HPDE6-E6E7 (cell line): ENCODE measurements around the gene NRBF2.
"Not testable (repeated sequence)": the region's sequence is repeated elsewhere in the genome, so short reads cannot be mapped to it uniquely, and the experiment has no call there.

Experiments
- DNase-seq: peaks from one replicate; pipeline ENCODE4 v3.0.0; 2011; ENCODE audit warnings: missing footprints; ENCODE audit errors: extremely low spot score

NRBF2 gene

GRCh38 chr10:63119041-63119440, 14.1 kb upstream of the NRBF2 start:
- DNase-seq: no peak

DNA sequence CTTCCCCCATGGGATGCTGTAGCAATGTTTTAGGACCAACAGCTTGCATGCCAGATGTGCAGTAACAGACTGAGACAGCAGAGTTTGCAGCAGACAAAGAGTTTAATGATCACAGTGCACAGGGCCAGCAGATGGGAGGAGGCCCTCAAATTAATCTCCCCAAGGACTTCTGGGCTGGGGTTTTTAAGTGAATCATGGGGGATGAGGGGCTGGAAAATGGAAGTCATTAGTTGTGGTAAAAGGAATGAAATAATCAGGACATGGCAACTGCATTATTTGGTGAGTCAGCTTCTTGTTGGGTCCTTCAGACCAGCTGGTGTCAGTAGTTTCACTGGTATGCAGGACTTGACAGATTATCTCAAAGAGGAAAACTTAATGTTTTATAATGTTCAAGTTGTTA, 12.6 kb upstream of the NRBF2 start:
- no peak for DNase-seq

GRCh38 chr10:63123727-63124362, 9.3 kb upstream of the NRBF2 start:
- no peak for DNase-seq

DNA sequence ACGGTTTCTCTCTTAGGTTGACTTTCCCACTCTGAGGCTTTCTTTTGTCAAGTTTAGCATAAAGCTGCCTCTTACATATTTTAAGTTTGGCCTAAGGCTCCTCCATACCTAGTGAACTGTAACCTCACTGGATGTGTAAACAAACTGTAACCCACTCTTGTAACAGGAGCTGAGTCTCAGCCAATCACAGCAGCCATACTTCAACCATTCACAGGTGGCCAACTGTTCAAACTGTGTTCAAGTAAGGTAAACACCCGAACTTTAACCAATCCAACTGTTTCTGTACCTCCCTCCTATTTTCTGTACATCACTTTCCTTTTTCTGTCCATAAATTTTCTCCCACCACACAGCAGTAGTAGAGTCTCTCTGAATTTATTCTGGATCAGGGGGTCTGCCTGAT, 7.7 kb upstream of the NRBF2 start:
- DNase-seq: no peak

DNA sequence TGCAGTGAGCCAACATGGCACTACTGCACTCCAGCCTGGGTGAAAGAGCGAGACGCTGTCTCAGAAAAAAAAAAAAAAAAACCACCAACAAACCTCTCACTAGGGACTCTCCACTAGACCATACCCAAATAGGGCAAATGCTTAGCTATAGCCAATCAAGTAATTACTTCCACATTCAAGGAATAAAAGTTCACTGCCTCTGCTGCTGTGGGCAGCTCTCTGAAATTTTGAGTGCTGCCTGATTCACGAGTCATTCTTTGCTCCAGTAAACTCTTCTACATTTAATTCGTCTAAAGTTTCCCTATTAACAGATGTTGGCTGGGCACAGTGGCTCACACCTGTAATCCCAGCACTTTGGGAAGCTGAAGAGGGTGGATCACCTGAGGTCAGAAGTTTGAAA, 4.7 kb upstream of the NRBF2 start:
- DNase-seq: no peak

- DNase-seq: no peak
Observed at GRCh38 chr10:63129888-63130287, 3.2 kb upstream of the NRBF2 start.

- DNase-seq: no peak
Observed at GRCh38 chr10:63132651-63133055, 475 bp upstream of the NRBF2 start.

- DNase-seq: no peak
Observed at GRCh38 chr10:63133821-63134557, 861 bp downstream of the NRBF2 start.

GRCh38 chr10:63137306-63137705, 4.2 kb downstream of the NRBF2 start:
- no peak for DNase-seq

DNA sequence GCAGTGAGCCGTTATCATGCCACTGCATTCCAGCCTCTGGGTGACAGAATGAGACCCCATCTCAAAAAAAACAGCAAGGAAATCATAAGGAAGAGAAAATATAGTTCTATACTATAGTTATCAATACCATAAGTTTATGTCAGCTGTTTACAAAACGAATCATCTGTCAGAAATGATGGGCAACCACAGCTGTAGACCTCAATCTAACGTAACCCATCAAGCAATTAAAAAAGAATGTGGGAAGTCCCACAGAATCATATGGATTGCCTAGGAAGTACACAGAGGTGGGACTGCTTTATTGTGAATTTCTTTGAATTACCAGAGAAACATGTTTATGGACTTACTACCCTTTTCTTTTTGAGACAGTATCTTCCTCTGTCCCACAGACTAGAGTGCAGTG, 6.9 kb downstream of the NRBF2 start:
- DNase-seq: no peak

DNA sequence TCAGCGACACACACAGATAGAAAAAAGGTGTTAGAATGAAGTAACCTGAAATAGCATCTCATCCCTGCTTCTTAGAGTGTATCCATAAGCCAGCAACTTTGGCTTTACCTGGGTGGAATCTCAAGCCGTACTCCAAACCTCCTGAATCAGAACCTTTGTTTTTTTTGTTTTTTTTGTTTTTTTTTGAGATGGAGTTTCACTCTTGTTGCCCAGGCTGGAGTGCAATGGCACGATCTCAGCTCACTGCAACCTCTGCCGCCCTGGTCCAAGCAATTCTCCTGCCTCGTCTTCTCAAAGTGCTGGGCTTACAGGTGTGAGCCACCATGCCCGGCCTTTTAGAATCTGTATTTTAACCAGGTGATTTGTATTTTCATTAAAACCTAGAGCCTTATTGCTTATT, 9.0 kb downstream of the NRBF2 start:
- DNase-seq: no peak

- no peak for DNase-seq
Observed at GRCh38 chr10:63143987-63144386, 10.9 kb downstream of the NRBF2 start.

GRCh38 chr10:63145782-63146181, 12.7 kb downstream of the NRBF2 start:
- DNase-seq: no peak

DNA sequence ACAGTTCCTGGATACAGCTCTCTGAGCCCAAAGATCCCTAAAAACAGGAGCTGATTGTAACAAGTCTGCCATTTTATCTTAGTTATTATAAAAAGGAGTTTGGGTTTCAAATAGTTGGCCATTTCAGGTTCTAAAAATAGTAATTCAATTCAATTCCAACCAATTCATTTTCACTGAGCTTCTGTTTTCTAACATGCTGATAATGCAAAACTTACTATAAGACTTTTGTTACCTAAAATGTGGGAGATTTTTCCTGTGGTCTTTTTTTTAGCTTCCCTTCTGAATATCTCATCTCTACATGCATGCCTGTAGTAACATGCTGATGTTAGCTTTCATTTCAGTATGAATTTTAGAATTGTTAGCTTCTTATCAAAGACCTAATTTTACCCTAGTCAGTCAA, 13.4 kb downstream of the NRBF2 start:
- DNase-seq: no peak

DNA sequence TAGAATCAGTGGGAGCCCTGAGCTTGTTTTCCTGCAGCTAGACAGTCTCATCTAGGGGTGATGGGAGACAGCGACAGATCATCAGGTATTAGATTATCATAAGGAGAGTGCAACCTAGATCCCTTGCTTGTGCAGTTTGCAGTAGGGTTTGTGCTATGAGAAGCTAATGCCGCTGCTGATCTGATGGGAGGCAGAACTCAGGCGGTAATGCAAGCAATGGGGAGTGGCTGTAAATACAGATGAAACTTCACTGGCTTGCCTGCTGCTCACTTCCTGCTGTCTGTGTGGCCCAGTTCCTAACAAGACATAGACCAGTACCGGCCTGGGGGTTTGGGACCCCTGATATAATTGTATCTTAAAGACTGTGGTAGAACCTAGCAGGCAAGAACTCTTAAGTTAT, 17.6 kb downstream of the NRBF2 start:
- DNase-seq: no peak

- DNase-seq: not testable (repeated sequence)
Observed at GRCh38 chr10:63153868-63154545, 20.9 kb downstream of the NRBF2 start.

DNA sequence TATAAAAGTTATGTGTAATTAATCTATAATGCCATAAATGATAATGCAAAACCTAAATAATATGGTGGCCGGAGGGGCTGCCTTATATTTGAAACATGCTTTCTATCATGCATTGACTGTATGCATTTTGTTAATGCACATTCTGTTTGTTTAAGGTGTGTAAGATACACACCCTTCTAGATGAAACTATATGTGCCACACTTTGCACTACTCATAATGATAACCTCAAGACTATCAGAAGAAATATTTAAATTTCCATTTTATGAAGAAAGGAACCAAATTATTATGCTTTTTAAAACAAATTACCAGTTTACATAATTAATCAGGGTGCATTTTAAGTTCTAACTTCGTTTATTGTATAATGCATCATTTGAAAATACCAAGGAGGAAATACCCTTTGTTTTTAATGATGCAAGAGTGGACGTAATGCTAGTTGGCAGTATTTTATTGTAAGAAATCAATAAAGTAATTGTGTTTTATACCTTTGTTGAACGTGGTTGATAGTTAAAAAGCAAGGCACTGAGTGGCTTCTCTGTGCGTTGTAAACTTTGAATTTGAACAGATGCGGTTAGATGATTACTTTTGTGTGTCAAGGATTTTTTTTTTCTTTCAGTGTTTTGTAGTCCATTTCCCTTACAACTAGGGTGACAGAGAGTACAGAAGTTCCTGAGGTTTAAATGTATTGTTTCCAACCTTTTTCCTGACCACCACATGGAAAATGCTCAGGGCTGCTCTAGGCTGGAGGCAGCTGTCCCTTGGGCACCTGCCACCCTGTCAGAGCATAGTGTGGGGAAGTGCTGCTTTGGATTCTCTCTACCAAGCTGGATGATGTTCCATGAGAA, 21.6 kb downstream of the NRBF2 start:
- no peak for DNase-seq

- no peak for DNase-seq
Observed at GRCh38 chr10:63155388-63156020, 22.4 kb downstream of the NRBF2 start.

DNA sequence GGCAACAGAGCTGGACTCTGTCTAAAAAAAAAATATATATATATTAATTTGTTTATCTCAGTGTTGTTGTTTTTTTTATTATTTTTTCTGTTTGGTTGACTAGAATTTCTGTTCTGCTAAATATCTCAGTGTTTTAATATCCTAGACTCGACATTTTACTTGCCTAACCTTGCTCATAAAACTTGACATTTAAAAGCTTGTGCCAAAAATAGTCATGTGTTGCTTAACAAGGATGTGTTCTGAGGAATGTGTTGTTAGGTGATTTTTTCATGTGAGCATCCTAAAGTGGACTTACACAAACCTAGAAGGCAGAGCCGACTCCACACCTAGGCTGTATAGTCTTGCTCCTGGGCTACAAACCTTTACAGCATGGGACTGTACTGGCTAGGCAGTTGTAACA, 23.1 kb downstream of the NRBF2 start:
- DNase-seq: no peak

DNA sequence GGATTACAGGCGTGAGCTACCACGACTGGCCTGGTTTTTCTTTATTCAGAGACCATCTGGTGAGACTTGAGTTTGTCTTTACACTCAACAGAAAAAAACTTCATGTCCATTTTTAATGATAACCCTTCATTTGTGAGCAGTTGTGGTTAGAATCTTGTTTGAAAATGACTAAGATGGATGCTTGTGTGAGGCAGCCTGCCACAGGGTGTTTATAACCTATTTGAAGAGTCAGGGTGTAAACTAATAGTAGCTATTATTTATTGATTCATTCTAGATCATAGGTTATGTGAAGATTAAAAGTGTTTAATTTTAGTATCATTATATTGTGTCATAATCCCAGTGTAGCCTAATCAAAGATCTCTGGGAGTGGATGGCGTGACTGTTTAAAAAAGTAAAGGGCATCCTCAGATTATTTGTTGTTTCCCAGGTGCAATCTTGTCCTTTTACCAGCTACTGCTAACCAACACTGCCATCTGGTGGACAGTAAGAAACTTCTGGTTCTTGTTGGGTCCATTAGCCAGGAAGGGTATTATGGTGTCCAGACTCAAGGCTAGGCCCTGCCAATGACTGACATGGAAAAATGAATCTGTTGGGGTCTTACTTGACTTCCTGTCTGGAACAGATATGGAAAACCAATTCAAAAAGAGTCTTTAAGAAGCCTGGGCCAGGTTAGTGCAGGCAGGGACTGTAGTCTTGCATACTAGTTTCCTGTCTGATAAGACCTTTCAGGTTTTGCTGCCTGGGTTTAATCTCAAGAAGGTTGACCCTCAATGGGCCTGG, 24.9 kb downstream of the NRBF2 start:
- peak; percentile 53 for DNase-seq

DNA sequence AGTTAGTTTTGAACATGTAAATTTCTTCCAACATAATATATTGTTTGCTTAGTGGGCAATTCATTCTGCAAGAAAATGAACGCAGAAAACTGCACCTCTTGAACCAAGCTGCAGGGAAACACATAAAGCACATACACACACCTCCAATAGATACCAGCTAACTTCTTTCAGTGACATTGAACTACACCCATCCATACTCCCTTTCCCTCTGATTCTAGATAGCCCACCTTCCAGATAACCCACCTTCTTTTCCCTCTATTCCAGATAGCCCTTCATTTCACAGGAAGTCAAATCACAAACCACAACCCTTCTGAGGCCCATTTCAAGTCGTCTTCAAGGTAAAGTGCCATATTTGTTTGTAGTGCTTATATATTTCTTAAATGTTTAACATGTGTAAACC, 28.5 kb downstream of the NRBF2 start:
- no peak for DNase-seq
